Epithelial cell of prostate (primary cell): ENCODE results near the gene NAA60.

Experiments
- DNase-seq: peaks from one replicate; pipeline ENCODE4 v3.0.0-alpha.2; 2011; ENCODE audit warnings: low read depth, low spot score
- H3K27ac ChIP-seq: fragments of 450-650 bp; 2 replicates; pipeline ENCODE4 v1.5.1; 2017; ENCODE audit warnings: mild to moderate bottlenecking

NAA60 gene

DNA sequence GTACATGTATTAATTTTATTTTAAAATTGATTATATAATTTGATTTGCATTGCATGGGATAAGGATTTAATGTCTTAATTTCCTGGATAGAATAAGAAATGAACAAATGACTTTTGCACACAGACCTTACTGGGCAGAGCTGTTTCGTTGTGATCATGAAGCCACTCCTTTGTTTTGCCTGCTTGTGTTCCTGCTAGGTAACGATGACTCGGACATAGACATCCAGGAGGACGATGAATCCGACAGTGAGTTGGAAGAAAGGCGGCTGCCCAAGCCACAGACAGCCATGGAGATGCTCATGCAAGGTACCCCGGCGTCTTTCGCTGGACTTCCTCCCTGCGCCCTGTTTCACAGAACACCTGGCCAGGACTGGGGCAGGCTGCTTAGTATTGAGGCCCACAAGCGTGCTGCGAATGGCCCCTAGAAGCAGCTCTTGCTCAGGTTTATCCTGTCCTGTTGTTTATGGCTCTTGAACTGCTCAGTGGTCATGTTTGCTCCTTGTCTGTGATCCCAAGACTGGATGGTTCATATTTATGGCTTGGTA, 87.0 kb downstream of the NAA60 start:
- DNase-seq, result peak; percentile 45
- no peak overlapping the region for H3K27ac ChIP-seq

GRCh38 chr16:3532741-3533140, 89.3 kb downstream of the NAA60 start:
- DNase-seq, result no peak

GRCh38 chr16:3534126-3534525, 90.6 kb downstream of the NAA60 start:
- DNase-seq, result no peak
- no peak overlapping the region for H3K27ac ChIP-seq

More at GRCh38 chr16:3532741-3533140, 89.3 kb downstream of the NAA60 start:
- H3K27ac ChIP-seq, result no peak overlapping the region

DNA sequence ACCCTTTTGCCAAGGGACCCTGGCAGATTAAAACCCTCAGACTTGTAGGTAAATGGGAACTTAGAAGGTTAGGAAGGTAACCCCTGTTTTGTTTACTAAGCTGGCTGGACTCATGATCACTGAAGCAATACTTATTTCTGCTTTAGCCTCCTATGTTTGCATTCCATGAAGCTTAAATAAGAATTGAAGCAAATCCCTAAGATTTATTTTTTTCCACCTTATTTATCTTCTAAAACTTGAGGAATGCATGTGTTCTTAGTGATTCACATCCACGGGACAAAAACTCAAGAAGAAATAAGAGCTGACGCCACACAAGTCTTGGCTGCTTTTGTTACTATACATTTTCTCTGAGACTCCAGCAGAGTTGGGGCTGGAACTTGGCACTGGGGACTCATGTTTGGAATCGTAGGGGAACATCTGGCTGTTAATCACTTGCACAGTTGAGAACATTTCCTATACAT, 92.8 kb downstream of the NAA60 start:
- no peak overlapping the region for H3K27ac ChIP-seq
- DNase-seq, result no peak
